Thyroid gland (tissue), 4 donors: ENCODE results near the gene IP6K3.

Experiments used
- POLR2A ChIP-seq, 2 donors: fragments of 450-650 bp; IDR thresholded peaks; one replicate each; pipeline ENCODE4 v1.6.1; 2017; ENCODE audit warnings: antibody characterized with exemption in 2 of 2, mild to moderate bottlenecking in 2 of 2, moderate library complexity in 1 of 2
- TF ChIP-seq, protein P1 (sequence below), 6 experiments: fragments of 200-600 bp in 3 of 6; fragments of 450-650 bp in 3 of 6; sonication (generic) in 3 of 6; IDR thresholded peaks; one replicate each; pipeline ENCODE4 v1.5.1; 2016 to 2019; ENCODE audit warnings: antibody characterized with exemption in 6 of 6, mild to moderate bottlenecking in 2 of 6, inconsistent platforms in 1 of 6, moderate library complexity in 1 of 6

DNA sequence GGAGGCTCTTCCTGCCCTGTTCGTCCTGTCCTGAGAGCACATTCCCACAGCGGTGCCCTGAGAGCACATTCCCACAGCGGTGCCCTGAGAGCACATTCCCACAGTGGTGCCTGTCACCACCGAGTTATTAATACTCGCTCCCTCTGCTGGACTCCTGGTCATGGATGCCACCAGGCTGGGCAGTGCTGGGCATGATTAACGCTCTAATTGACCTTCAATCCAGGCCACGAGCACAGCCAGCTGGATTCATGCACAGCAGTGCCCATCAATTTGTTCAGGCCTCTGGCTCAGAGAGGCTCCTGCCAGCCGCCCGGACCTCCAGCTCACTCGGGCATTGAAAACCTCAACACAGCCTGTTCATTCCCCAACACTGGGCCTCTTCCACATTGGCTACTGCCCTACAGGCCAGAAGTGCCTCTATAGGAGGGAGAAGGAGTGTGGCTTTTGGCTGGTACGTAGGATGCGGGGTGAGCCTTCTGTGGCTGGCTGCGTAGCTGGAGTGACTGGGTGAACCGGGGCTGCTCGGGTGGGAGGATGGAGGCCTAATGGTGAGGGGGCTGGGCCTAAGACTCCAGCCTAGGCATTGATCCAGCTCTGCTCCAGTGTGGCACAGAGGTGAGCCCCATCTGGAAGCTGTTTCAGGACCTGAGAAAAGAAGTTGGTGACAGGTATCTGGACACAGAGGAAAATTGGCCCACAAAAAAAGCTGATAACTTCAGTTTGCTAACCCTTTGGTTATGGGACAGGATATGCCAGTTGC lies 9.3 kb downstream of the IP6K3 start:
- TF ChIP-seq, protein P1, sequence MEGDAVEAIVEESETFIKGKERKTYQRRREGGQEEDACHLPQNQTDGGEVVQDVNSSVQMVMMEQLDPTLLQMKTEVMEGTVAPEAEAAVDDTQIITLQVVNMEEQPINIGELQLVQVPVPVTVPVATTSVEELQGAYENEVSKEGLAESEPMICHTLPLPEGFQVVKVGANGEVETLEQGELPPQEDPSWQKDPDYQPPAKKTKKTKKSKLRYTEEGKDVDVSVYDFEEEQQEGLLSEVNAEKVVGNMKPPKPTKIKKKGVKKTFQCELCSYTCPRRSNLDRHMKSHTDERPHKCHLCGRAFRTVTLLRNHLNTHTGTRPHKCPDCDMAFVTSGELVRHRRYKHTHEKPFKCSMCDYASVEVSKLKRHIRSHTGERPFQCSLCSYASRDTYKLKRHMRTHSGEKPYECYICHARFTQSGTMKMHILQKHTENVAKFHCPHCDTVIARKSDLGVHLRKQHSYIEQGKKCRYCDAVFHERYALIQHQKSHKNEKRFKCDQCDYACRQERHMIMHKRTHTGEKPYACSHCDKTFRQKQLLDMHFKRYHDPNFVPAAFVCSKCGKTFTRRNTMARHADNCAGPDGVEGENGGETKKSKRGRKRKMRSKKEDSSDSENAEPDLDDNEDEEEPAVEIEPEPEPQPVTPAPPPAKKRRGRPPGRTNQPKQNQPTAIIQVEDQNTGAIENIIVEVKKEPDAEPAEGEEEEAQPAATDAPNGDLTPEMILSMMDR (IDR thresholded peaks at IDR 0.05) = no peak
- no peak for TF ChIP-seq POLR2A (IDR thresholded peaks at IDR 0.05)
